ENCODE measurements around the gene ABHD12. TPM values are rescaled to one million over a fixed set of nuclear protein-coding genes. Genes with fewer than 3 reads are reported as not detected.
"Not testable (repeated sequence)": the region's sequence is repeated elsewhere in the genome, so short reads cannot be mapped to it uniquely, and the experiment has no call there.

The ABHD12 gene
- total and polyA plus RNA-seq, 2 donors (not counting 1 experiment from before 2014, with no cell fraction given), result 79.1 to 84.6 TPM

GRCh38 chr20:25336561-25337422 is 53.8 kb downstream of the ABHD12 start:
- Histone ChIP-seq H3K9ac (ENCODE audit: insufficient read depth, low read length) (no peak overlapping the region), H3K4me1 (ENCODE audit: control insufficient read depth, extremely low read depth, insufficient read depth, low read length) (no peaks in the 10 kb centered on the region)

GRCh38 chr20:25334972-25335371 is 55.7 kb downstream of the ABHD12 start:
- not testable (repeated sequence) for DNase-seq (ENCODE audit: low read depth in 2 of 2); H3K4me2 ChIP-seq (ENCODE audit: extremely low read depth, insufficient read depth, low read length); H2AFZ ChIP-seq (ENCODE audit: low read length); H3K27me3 ChIP-seq (ENCODE audit: control insufficient read depth, insufficient read depth, low read length); H3K9ac ChIP-seq (ENCODE audit: insufficient read depth, low read length); H3K4me1 ChIP-seq (ENCODE audit: control insufficient read depth, extremely low read depth, insufficient read depth, low read length); H3K27ac ChIP-seq (ENCODE audit: insufficient read depth, low read length); H3K4me3 ChIP-seq (replicated peaks in 1 of 4; ENCODE audit: control extremely low read depth in 1 of 4, insufficient read depth in 1 of 4, low read depth in 3 of 4, low read length in 4 of 4); H4K20me1 ChIP-seq (ENCODE audit: control insufficient read depth, extremely low read depth, insufficient read depth, low read length); H3K36me3 ChIP-seq (ENCODE audit: control insufficient read depth, insufficient read depth, low read length); H3K9me3 ChIP-seq (ENCODE audit: control insufficient read depth, insufficient read depth, low read depth, low read length)
- peaks cover 11% of the 10 kb centered on the region for H3K79me2 ChIP-seq (ENCODE audit: control insufficient read depth, insufficient read depth, low read length)

More at GRCh38 chr20:25336561-25337422, 53.8 kb downstream of the ABHD12 start:
- Histone ChIP-seq H3K9me3 (ENCODE audit: control insufficient read depth, insufficient read depth, low read depth, low read length) (no peaks in the 10 kb centered on the region), H3K4me2 (ENCODE audit: extremely low read depth, insufficient read depth, low read length) (no peak overlapping the region), H3K4me3 (replicated peaks in 1 of 4; ENCODE audit: control extremely low read depth in 1 of 4, insufficient read depth in 1 of 4, low read depth in 3 of 4, low read length in 4 of 4) (no peak overlapping the region), H2AFZ (ENCODE audit: low read length) (no peak overlapping the region), H3K36me3 (ENCODE audit: control insufficient read depth, insufficient read depth, low read length) (no peaks in the 10 kb centered on the region), H3K27me3 (ENCODE audit: control insufficient read depth, insufficient read depth, low read length) (no peaks in the 10 kb centered on the region), H3K79me2 (ENCODE audit: control insufficient read depth, insufficient read depth, low read length) (peaks cover 26% of the 10 kb centered on the region), H3K27ac (ENCODE audit: insufficient read depth, low read length) (no peak overlapping the region), H4K20me1 (ENCODE audit: control insufficient read depth, extremely low read depth, insufficient read depth, low read length) (no peaks in the 10 kb centered on the region)
- TF ChIP-seq EZH2 (IDR thresholded peaks at IDR 0.05; ENCODE audit: low read length, missing control alignments), result no peak
- TF ChIP-seq CTCF (conservative IDR thresholded peaks at IDR 0.05 in 1 of 2, IDR thresholded peaks at IDR 0.05 in 1 of 2; ENCODE audit: low read depth in 1 of 2, low read length in 2 of 2), result peak; percentile 56 to 57
- DNase-seq (ENCODE audit: low read depth in 2 of 2), result peak; percentile 45 to 56

GRCh38 chr20:25328954-25329498 is 61.6 kb downstream of the ABHD12 start:
- Histone ChIP-seq H3K4me1 (ENCODE audit: control insufficient read depth, extremely low read depth, insufficient read depth, low read length) (peaks cover 2% of the 10 kb centered on the region), H3K27me3 (ENCODE audit: control insufficient read depth, insufficient read depth, low read length) (no peaks in the 10 kb centered on the region), H3K36me3 (ENCODE audit: control insufficient read depth, insufficient read depth, low read length) (no peaks in the 10 kb centered on the region), H3K4me3 (replicated peaks in 1 of 4; ENCODE audit: control extremely low read depth in 1 of 4, insufficient read depth in 1 of 4, low read depth in 3 of 4, low read length in 4 of 4) (no peak overlapping the region), H3K9me3 (ENCODE audit: control insufficient read depth, insufficient read depth, low read depth, low read length) (no peaks in the 10 kb centered on the region), H4K20me1 (ENCODE audit: control insufficient read depth, extremely low read depth, insufficient read depth, low read length) (no peaks in the 10 kb centered on the region), H3K79me2 (ENCODE audit: control insufficient read depth, insufficient read depth, low read length) (peaks cover 18% of the 10 kb centered on the region), H3K4me2 (ENCODE audit: extremely low read depth, insufficient read depth, low read length) (no peak overlapping the region), H3K27ac (ENCODE audit: insufficient read depth, low read length) (no peak overlapping the region), H3K9ac (ENCODE audit: insufficient read depth, low read length) (no peak overlapping the region), H2AFZ (ENCODE audit: low read length) (no peak overlapping the region)
- TF ChIP-seq EZH2 (IDR thresholded peaks at IDR 0.05; ENCODE audit: low read length, missing control alignments) (no peak), CTCF (conservative IDR thresholded peaks at IDR 0.05 in 1 of 2, IDR thresholded peaks at IDR 0.05 in 1 of 2; ENCODE audit: low read depth in 1 of 2, low read length in 2 of 2) (no peak)
- no peak for DNase-seq (ENCODE audit: low read depth in 2 of 2)
